H1 (cell line): ENCODE data around the gene SPINK9. TPM values are rescaled to one million over a fixed set of nuclear protein-coding genes. Genes with fewer than 3 reads are reported as not detected.

Experiments used
- polyA plus RNA-seq, 7 experiments: library from polyadenylated mRNA; depleted of rRNA in 3 of 7; stranded (reverse) in 5 of 7; unstranded in 2 of 7; fragments of >200 nt in 5 of 7; fragments of 200-250 nt in 2 of 7; gene quantifications; 1 replicate in 5 of 7; 2 replicates in 1 of 7; 4 replicates in 1 of 7; pipeline versions ENCODE4 v1.2.1 to v1.2.3, GENCODE V29; 2011 to 2013; ENCODE audit warnings: missing spikeins in 2 of 7, mixed read lengths in 2 of 7
- total RNA-seq: library from RNA; stranded (reverse); fragmentation: NEBNext Ultra II Directional; extraction: Animal tissue kit (Norgen Biotek cat#: 25700); gene quantifications from 2 replicates; pipeline ENCODE4 v1.2.1, GENCODE V29; 2021
- TF ChIP-seq, protein P1 (sequence below): fragments of 300-600 bp; sonication (generic); IDR thresholded peaks from 2 replicates; pipeline ENCODE4 v1.7.1; 2012; ENCODE audit warnings: low read length, moderate library complexity, mild to moderate bottlenecking, inconsistent platforms; ENCODE audit not compliant: insufficient replicate concordance

Gene SPINK9
- total and polyA plus RNA-seq, 2 of the 8 experiments (the other 6 are each of a cell fraction or from before 2014, with no cell fraction given), result not detected

DNA sequence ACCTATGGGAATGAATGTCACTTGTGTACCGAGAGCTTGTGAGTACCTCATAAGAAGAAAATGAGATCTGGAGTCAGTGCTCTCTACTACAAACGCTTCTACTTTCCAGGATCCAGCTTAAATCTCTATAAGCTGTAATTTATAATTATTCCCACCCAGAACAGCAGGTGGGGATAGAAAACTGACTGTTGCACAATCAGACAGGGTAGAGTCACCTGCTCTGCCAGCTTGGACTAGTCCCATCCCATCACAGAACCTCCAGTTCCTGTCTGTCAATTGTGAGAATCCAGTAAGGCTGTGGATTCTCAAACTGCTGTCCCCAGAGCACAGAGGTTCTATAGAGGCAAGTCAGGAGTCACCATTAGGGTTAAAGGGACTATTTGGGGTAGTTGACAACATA is 21.2 kb upstream of the SPINK9 start (continued):
- TF ChIP-seq, protein P1, sequence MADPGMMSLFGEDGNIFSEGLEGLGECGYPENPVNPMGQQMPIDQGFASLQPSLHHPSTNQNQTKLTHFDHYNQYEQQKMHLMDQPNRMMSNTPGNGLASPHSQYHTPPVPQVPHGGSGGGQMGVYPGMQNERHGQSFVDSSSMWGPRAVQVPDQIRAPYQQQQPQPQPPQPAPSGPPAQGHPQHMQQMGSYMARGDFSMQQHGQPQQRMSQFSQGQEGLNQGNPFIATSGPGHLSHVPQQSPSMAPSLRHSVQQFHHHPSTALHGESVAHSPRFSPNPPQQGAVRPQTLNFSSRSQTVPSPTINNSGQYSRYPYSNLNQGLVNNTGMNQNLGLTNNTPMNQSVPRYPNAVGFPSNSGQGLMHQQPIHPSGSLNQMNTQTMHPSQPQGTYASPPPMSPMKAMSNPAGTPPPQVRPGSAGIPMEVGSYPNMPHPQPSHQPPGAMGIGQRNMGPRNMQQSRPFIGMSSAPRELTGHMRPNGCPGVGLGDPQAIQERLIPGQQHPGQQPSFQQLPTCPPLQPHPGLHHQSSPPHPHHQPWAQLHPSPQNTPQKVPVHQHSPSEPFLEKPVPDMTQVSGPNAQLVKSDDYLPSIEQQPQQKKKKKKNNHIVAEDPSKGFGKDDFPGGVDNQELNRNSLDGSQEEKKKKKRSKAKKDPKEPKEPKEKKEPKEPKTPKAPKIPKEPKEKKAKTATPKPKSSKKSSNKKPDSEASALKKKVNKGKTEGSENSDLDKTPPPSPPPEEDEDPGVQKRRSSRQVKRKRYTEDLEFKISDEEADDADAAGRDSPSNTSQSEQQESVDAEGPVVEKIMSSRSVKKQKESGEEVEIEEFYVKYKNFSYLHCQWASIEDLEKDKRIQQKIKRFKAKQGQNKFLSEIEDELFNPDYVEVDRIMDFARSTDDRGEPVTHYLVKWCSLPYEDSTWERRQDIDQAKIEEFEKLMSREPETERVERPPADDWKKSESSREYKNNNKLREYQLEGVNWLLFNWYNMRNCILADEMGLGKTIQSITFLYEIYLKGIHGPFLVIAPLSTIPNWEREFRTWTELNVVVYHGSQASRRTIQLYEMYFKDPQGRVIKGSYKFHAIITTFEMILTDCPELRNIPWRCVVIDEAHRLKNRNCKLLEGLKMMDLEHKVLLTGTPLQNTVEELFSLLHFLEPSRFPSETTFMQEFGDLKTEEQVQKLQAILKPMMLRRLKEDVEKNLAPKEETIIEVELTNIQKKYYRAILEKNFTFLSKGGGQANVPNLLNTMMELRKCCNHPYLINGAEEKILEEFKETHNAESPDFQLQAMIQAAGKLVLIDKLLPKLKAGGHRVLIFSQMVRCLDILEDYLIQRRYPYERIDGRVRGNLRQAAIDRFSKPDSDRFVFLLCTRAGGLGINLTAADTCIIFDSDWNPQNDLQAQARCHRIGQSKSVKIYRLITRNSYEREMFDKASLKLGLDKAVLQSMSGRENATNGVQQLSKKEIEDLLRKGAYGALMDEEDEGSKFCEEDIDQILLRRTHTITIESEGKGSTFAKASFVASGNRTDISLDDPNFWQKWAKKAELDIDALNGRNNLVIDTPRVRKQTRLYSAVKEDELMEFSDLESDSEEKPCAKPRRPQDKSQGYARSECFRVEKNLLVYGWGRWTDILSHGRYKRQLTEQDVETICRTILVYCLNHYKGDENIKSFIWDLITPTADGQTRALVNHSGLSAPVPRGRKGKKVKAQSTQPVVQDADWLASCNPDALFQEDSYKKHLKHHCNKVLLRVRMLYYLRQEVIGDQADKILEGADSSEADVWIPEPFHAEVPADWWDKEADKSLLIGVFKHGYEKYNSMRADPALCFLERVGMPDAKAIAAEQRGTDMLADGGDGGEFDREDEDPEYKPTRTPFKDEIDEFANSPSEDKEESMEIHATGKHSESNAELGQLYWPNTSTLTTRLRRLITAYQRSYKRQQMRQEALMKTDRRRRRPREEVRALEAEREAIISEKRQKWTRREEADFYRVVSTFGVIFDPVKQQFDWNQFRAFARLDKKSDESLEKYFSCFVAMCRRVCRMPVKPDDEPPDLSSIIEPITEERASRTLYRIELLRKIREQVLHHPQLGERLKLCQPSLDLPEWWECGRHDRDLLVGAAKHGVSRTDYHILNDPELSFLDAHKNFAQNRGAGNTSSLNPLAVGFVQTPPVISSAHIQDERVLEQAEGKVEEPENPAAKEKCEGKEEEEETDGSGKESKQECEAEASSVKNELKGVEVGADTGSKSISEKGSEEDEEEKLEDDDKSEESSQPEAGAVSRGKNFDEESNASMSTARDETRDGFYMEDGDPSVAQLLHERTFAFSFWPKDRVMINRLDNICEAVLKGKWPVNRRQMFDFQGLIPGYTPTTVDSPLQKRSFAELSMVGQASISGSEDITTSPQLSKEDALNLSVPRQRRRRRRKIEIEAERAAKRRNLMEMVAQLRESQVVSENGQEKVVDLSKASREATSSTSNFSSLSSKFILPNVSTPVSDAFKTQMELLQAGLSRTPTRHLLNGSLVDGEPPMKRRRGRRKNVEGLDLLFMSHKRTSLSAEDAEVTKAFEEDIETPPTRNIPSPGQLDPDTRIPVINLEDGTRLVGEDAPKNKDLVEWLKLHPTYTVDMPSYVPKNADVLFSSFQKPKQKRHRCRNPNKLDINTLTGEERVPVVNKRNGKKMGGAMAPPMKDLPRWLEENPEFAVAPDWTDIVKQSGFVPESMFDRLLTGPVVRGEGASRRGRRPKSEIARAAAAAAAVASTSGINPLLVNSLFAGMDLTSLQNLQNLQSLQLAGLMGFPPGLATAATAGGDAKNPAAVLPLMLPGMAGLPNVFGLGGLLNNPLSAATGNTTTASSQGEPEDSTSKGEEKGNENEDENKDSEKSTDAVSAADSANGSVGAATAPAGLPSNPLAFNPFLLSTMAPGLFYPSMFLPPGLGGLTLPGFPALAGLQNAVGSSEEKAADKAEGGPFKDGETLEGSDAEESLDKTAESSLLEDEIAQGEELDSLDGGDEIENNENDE, result no peak
